ENCODE results near the gene SIVA1.

Gene SIVA1

GRCh38 chr14:104751539-104752422, 1.2 kb upstream of the SIVA1 start:
- DNase-seq (ENCODE audit: low read depth in 2 of 2): no peak

GRCh38 chr14:104752423-104752734, 568 bp upstream of the SIVA1 start:
- no peak for DNase-seq (ENCODE audit: low read depth in 2 of 2)

GRCh38 chr14:104753528-104754212, 723 bp downstream of the SIVA1 start:
- no peak for DNase-seq (ENCODE audit: low read depth in 2 of 2)

- DNase-seq (ENCODE audit: low read depth in 2 of 2): no peak
Observed at GRCh38 chr14:104754213-104754851, 1.4 kb downstream of the SIVA1 start.

- no peak for DNase-seq (ENCODE audit: low read depth in 2 of 2)
Observed at GRCh38 chr14:104755621-104756020, 2.7 kb downstream of the SIVA1 start.

GRCh38 chr14:104756477-104757237, 3.7 kb downstream of the SIVA1 start:
- no peak for DNase-seq (ENCODE audit: low read depth in 2 of 2)

- DNase-seq (ENCODE audit: low read depth in 2 of 2): no peak
Observed at GRCh38 chr14:104757238-104757585, 4.3 kb downstream of the SIVA1 start.

GRCh38 chr14:104757681-104758392, 4.9 kb downstream of the SIVA1 start:
- DNase-seq (ENCODE audit: low read depth in 2 of 2): no peak

GRCh38 chr14:104758981-104759969, 6.3 kb downstream of the SIVA1 start:
- no peak for DNase-seq (ENCODE audit: low read depth in 2 of 2)

- DNase-seq (ENCODE audit: low read depth in 2 of 2): no peak
Observed at GRCh38 chr14:104765517-104765916, 12.6 kb downstream of the SIVA1 start.

GRCh38 chr14:104766256-104766862, 13.4 kb downstream of the SIVA1 start:
- DNase-seq (ENCODE audit: low read depth in 2 of 2): no peak

- no peak for DNase-seq (ENCODE audit: low read depth in 2 of 2)
Observed at GRCh38 chr14:104766863-104767633, 14.1 kb downstream of the SIVA1 start.

- DNase-seq (ENCODE audit: low read depth in 2 of 2): no peak
Observed at GRCh38 chr14:104767634-104767918, 14.6 kb downstream of the SIVA1 start.

GRCh38 chr14:104768437-104769323, 15.7 kb downstream of the SIVA1 start:
- DNase-seq (ENCODE audit: low read depth in 2 of 2): peak; percentile 92 to 95

GRCh38 chr14:104769324-104770071, 16.6 kb downstream of the SIVA1 start:
- no peak for DNase-seq (ENCODE audit: low read depth in 2 of 2)

GRCh38 chr14:104770072-104770579, 17.2 kb downstream of the SIVA1 start:
- DNase-seq (ENCODE audit: low read depth in 2 of 2): no peak

- no peak for DNase-seq (ENCODE audit: low read depth in 2 of 2)
Observed at GRCh38 chr14:104770851-104771272, 17.9 kb downstream of the SIVA1 start.

Measured in activated CD4-positive, alpha-beta T cell treated with anti-CD3 and anti-CD28 coated beads for 24 hours (primary cell).